ENCODE data around the gene NFX1.

The NFX1 gene

GRCh38 chr9:33295571-33295970 lies 5.3 kb downstream of the NFX1 start:
- peaks cover 26 to 31% of the 10 kb centered on the region in 2 experiments for H3K4me1 ChIP-seq (ENCODE audit: control insufficient read depth in 1 of 2, insufficient read depth in 1 of 2, low read depth in 1 of 2, low read length in 1 of 2)

DNA sequence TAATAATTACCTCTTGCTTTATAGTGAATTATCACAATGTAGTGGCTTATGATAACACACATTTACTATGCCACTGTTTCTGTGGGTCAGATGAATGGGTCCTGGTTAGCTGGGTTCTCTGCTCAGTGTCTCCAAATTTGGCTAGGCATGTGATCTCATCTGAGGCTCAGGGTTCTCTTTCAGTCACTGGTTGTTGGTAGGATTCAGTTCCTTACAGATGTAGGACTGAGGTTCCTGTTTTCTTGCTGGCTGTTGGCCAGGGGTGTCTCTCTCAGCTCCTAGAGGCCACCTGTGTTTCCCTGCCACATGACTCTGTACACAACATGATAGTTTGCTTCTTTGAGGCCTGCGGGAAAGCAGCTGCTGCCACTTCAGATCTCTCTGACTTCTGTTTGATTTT lies 7.1 kb downstream of the NFX1 start:
- Histone ChIP-seq H3K4me1 (ENCODE audit: control insufficient read depth in 1 of 2, insufficient read depth in 1 of 2, low read depth in 1 of 2, low read length in 1 of 2) (peaks cover 17 to 19% of the 10 kb centered on the region in 2 experiments), H3K36me3 (peaks cover 27% of the 10 kb centered on the region)

More at GRCh38 chr9:33295571-33295970, 5.3 kb downstream of the NFX1 start:
- Histone ChIP-seq H3K27me3 (no peaks in the 10 kb centered on the region), H3K27ac (no peak overlapping the region), H3K36me3 (peaks cover 14% of the 10 kb centered on the region), H3K9me3 (no peaks in the 10 kb centered on the region), H3K4me3 (ENCODE audit: low read depth in 1 of 2, low read length in 1 of 2) (no peak overlapping the region)
- TF ChIP-seq, protein P1, sequence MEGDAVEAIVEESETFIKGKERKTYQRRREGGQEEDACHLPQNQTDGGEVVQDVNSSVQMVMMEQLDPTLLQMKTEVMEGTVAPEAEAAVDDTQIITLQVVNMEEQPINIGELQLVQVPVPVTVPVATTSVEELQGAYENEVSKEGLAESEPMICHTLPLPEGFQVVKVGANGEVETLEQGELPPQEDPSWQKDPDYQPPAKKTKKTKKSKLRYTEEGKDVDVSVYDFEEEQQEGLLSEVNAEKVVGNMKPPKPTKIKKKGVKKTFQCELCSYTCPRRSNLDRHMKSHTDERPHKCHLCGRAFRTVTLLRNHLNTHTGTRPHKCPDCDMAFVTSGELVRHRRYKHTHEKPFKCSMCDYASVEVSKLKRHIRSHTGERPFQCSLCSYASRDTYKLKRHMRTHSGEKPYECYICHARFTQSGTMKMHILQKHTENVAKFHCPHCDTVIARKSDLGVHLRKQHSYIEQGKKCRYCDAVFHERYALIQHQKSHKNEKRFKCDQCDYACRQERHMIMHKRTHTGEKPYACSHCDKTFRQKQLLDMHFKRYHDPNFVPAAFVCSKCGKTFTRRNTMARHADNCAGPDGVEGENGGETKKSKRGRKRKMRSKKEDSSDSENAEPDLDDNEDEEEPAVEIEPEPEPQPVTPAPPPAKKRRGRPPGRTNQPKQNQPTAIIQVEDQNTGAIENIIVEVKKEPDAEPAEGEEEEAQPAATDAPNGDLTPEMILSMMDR (IDR thresholded peaks at IDR 0.05), result no peak

DNA sequence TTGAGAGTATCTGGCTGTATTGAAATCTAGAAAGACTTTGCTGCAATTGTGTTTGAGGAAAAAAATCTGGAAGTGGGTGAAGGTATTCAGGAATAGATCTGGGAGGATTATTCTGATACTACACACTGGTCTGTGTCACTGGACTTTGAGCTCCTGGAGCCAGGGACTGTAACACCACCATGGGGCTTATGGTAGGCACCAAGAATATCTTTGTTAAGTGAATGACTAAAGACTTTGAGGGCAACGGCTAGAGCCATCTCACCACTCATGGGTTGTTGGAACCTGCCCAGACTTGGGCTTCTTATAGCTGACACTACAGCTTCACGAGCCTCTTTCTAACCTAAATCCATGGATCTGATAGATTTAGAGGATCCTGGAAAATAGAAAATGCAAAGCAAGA lies 10.2 kb downstream of the NFX1 start:
- no peak overlapping the region for H3K27ac ChIP-seq

More for the DNA sequence above, 7.1 kb downstream of the NFX1 start:
- Histone ChIP-seq H3K9me3 (no peaks in the 10 kb centered on the region), H3K27me3 (no peaks in the 10 kb centered on the region), H3K27ac (peak overlapping the region; percentile 74), H3K4me3 (ENCODE audit: low read depth in 1 of 2, low read length in 1 of 2) (no peak overlapping the region)
- TF ChIP-seq, protein P1 (IDR thresholded peaks at IDR 0.05), result no peak

GRCh38 chr9:33304362-33304761 lies 14.0 kb downstream of the NFX1 start:
- Histone ChIP-seq H3K27me3 (no peaks in the 10 kb centered on the region), H3K36me3 (peaks cover 84% of the 10 kb centered on the region), H3K9me3 (no peaks in the 10 kb centered on the region), H3K4me1 (ENCODE audit: control insufficient read depth in 1 of 2, insufficient read depth in 1 of 2, low read depth in 1 of 2, low read length in 1 of 2) (no peaks in the 10 kb centered on the region), H3K27ac (no peak overlapping the region), H3K4me3 (ENCODE audit: low read depth in 1 of 2, low read length in 1 of 2) (no peak overlapping the region)
- TF ChIP-seq, protein P1 (IDR thresholded peaks at IDR 0.05), result no peak

More for the DNA sequence above, 10.2 kb downstream of the NFX1 start:
- TF ChIP-seq, protein P1 (IDR thresholded peaks at IDR 0.05), result no peak
- Histone ChIP-seq H3K4me3 (ENCODE audit: low read depth in 1 of 2, low read length in 1 of 2) (no peak overlapping the region), H3K9me3 (no peaks in the 10 kb centered on the region), H3K36me3 (peaks cover 47% of the 10 kb centered on the region), H3K4me1 (ENCODE audit: control insufficient read depth in 1 of 2, insufficient read depth in 1 of 2, low read depth in 1 of 2, low read length in 1 of 2) (peaks cover 17 to 19% of the 10 kb centered on the region in 2 experiments), H3K27me3 (no peaks in the 10 kb centered on the region)

DNA sequence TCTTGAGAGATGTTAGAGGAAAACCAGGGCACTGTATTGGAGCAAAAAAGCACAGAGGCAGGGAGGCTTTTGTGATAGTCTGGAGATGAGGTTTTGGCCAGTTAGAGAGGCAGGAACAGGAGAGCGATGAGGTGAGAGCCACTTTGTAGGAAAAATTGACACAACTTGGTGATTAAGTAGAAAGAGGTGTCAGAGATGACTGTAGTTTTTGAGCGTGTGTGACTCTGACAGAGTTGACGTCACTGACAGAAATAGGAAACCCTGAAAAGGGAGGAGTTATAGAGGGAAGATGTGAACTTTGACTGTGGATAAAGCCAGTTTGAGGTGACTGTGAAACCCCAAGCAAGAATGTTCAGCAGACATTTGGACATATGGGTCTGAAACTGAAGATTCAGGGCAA lies 15.7 kb downstream of the NFX1 start:
- TF ChIP-seq, protein P1 (IDR thresholded peaks at IDR 0.05), result no peak
- Histone ChIP-seq H3K27me3 (no peaks in the 10 kb centered on the region), H3K4me1 (ENCODE audit: control insufficient read depth in 1 of 2, insufficient read depth in 1 of 2, low read depth in 1 of 2, low read length in 1 of 2) (no peaks in the 10 kb centered on the region), H3K4me3 (ENCODE audit: low read depth in 1 of 2, low read length in 1 of 2) (no peak overlapping the region), H3K9me3 (no peaks in the 10 kb centered on the region), H3K27ac (no peak overlapping the region), H3K36me3 (peaks cover 87% of the 10 kb centered on the region)

DNA sequence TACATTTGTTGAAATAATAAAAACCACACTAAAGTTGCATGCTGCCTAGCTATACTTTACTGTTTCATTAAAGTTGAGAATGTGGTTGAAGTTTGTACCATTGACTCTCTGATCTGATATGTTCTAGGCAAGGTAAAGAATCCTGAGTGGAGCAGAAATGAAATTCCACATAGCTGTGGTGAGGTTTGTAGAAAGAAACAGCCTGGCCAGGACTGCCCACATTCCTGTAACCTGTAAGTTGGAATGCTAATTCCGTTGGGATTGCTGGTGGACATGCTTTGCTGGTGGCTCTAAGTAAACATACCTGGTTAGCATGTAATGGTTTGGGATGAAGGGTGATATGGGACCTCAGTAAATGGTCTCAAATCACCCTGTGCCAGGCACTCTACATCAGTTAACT lies 16.8 kb downstream of the NFX1 start:
- Histone ChIP-seq H3K36me3 (peaks cover 86% of the 10 kb centered on the region), H3K27ac (no peak overlapping the region), H3K27me3 (no peaks in the 10 kb centered on the region), H3K4me1 (ENCODE audit: control insufficient read depth in 1 of 2, insufficient read depth in 1 of 2, low read depth in 1 of 2, low read length in 1 of 2) (no peaks in the 10 kb centered on the region), H3K4me3 (ENCODE audit: low read depth in 1 of 2, low read length in 1 of 2) (no peak overlapping the region), H3K9me3 (no peaks in the 10 kb centered on the region)
- TF ChIP-seq, protein P1 (IDR thresholded peaks at IDR 0.05), result no peak
